ENCODE results near the gene CSN2.

GRCh38 chr4:70008771-70009170, 43.2 kb upstream of the CSN2 start:
- TF ChIP-seq CTCF (conservative IDR thresholded peaks at IDR 0.05) (no peak), EZH2 (IDR thresholded peaks at IDR 0.05; ENCODE audit: low read depth) (no peak)

Data from PC-9 (cell line).